ENCODE results near the gene HNRNPA2B1. TPM values are rescaled to one million over a fixed set of nuclear protein-coding genes. Genes with fewer than 3 reads are reported as not detected.
"Not testable (repeated sequence)": the region's sequence is repeated elsewhere in the genome, so short reads cannot be mapped to it uniquely, and the experiment has no call there.

HNRNPA2B1 gene
- total RNA-seq, 1 donor from 2014 or later = 163 TPM

DNA sequence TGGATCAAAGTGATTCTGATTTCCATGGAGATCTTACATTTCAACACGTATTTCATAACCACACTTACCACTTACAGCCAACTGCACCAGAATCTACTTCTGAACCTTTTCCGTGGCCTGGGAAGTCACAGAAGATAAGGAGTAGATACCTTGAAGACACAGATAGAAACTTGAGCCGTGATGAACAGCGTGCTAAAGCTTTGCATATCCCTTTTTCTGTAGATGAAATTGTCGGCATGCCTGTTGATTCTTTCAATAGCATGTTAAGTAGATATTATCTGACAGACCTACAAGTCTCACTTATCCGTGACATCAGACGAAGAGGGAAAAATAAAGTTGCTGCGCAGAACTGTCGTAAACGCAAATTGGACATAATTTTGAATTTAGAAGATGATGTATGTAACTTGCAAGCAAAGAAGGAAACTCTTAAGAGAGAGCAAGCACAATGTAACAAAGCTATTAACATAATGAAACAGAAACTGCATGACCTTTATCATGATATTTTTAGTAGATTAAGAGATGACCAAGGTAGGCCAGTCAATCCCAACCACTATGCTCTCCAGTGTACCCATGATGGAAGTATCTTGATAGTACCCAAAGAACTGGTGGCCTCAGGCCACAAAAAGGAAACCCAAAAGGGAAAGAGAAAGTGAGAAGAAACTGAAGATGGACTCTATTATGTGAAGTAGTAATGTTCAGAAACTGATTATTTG lies 15.3 kb downstream of the HNRNPA2B1 start:
- DNase-seq (ENCODE audit: low read depth, low spot score) = no peak

GRCh38 chr7:26184281-26185101 lies 16.1 kb downstream of the HNRNPA2B1 start:
- not testable (repeated sequence) for DNase-seq (ENCODE audit: low read depth, low spot score)

DNA sequence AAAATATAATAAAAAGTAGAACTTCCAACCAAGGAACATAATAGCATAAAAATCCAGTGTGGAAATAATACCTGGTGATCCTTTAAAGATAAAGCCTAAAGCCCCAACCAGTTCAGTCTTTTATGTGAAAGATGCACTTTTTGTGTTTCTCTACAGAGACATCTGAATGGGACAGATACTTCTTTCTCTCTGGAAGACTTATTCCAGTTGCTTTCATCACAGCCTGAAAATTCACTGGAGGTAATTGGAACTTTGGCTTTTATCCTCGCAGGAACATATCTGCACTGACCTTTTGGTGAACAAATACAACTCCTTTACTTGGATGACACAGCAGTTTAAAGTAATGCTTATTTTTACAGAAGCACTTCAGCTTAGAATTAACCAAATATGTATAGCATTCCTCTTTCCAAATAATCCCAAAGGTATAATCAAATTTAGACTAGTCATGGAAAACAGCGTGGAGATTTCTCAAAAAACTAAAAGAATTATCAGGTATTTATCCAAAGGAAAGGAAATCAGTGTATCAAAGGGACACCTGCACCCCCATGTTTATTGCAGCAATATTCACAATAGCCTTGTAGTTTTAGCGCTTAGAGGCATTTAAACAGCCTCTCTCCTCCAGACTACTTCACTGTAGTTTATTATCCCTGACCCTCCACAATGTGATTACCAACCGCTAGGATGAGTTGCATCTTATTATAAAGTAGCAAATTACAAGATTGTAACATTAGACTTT lies 16.8 kb downstream of the HNRNPA2B1 start:
- DNase-seq (ENCODE audit: low read depth, low spot score) = no peak

GRCh38 chr7:26182706-26183105 lies 17.8 kb downstream of the HNRNPA2B1 start:
- no peak for DNase-seq (ENCODE audit: low read depth, low spot score)

DNA sequence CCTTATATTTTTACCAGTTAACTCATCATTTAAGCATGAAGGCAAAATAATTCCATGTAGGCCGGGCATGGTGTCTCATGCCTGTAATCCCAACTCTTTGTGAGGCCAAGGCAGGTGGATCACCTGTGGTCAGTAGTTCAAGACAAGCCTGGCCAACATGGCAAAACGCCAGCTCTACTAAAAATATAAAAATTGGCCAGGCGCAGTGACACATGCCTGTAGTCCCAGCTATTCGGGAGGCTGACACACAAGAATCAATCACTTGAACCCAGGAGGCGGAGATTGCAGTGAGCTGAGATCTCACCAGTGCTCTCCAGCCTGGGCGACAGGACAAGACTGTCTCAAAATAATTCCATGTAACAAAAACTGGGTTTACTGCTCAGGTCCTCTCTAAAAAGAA lies 18.3 kb downstream of the HNRNPA2B1 start:
- DNase-seq (ENCODE audit: low read depth, low spot score) = no peak

DNA sequence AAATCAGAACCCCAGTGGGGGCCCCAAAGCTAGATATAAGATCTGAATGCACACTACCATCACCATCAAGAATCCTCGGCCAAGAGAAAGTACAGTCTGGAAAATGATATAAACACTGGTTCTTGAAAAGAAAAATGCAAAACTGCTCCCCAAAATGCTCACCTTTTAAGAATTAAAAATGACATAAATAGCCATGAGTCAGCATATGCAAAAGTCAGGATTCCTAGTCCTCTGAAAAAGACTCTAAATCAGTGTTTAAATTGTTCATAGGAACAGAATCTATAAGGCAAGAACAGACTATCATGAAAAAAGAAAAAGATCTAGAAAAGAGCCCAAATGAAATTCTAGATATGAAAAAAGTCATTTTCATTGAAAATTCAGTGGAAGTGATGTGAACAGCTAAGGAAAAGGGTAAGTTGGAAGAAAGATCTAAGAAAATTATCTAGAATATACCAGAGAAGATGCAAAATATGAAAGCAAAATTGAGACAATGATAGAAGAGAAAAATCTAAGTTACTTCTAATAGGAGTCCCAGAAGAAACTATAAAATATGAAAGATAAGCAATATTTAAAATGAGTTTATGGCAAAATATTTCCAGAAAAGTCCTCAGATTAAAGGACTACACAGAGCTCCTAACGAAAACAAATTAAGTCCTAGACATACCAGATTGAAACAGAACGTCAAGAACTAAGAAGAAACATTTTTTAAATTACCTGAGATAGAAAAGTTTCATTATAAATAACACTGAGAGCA lies 18.9 kb downstream of the HNRNPA2B1 start:
- no peak for DNase-seq (ENCODE audit: low read depth, low spot score)

DNA sequence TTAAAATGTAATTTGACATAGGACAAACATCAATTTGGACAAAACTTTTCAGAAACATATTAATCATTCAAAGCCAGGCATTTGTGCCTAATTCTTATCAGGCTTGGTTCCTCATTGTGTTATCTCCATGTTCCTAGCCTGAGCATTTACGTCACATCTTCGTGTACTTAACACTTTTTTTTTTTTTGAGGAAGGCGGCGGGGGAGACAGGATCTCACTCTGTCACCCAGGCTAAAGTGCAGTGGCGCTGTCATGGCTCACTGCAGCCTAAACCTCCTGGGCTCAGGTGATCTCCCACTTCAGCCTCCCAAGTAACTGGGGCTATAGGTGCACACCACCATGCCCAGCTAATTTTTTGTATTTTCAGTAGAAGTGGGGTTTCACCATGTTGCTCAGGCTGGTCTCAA lies 19.8 kb downstream of the HNRNPA2B1 start:
- DNase-seq (ENCODE audit: low read depth, low spot score) = no peak

GRCh38 chr7:26179826-26180497 lies 20.6 kb downstream of the HNRNPA2B1 start:
- no peak for DNase-seq (ENCODE audit: low read depth, low spot score)

DNA sequence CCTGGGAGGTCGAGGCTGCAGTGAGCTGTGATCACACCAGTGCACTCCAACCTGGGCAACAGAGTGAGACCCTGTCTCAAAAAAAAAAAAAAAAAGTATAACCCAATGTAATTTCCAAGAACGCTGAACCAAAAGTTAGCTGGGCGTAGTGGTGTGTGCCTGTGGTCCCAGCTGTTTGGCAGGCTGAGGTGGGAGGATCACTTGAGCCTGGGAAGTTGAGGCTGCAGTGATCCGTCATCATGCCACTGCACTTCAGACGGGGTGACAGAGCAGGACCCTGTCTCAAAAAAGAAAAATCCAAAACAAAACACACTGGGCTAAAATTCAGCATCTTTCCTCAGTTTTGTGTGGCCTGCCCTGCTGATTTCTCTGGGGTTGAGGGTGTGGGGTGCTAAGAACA lies 21.1 kb downstream of the HNRNPA2B1 start:
- DNase-seq (ENCODE audit: low read depth, low spot score) = no peak

DNA sequence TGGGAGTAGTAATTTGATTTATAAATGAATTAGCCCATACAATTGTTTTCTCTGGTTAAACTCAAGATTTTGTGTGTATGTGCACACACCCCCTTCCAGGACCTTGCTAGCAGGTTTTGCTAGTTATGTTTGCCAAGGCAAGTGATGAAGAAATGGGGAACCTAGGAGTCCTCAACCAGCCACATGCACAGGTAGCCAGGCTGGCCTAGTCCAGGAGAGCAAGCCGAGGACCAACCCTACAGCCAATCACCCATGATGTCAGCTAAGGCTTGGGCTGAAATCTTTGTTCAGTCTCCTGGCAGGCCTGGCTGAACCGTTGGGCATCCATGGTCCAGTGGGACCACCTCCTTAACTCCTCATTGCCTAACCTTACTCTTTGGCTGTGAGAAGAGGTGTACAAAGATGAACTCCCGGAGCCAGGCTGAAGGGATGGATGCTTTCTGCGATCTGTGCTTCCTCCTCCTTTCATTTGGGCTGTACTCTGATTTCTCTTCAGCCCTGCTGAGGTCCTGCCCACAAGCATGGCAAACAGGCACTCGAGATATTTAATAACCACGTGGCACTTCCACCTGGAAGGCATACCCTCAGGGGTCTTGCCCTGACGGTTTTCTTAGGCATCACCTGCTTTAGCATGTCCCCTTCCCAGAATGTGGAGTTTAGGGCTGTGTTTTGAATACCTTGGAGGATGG lies 22.1 kb downstream of the HNRNPA2B1 start:
- no peak for DNase-seq (ENCODE audit: low read depth, low spot score)

DNA sequence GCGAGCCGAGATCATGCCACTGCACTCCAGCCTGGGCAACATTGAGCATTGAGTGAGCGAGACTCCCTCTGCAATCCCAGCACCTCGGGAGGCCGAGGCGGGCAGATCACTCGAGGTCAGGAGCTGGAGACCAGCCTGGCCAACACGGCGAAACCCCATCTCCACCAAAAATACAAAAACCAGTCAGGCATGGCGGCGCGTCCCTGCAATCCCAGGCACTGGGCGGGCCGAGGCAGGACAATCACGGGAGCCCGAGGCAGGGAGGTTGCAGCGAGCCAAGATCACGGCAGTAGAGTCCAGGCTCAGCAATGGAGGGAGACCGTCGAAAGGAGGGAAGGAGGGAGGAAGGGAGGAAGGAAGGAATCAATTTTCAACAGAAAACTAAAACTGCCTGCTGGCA lies 23.3 kb downstream of the HNRNPA2B1 start:
- not testable (repeated sequence) for DNase-seq (ENCODE audit: low read depth, low spot score)

DNA sequence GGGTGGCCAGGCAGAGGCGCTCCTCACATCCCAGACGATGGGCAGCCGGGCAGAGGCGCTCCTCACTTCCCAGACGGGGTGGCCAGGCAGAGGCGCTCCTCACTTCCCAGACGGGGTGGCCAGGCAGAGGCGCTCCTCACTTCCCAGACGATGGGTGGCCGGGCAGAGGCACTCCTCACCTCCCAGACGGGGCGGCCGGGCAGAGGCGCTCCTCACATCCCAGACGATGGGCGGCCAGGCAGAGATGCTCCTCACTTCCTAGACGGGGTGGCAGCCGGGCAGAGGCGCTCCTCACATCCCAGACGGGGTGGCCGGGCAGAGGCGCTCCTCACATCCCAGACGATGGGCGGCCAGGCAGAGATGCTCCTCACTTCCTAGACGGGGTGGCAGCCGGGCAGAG lies 23.9 kb downstream of the HNRNPA2B1 start:
- DNase-seq (ENCODE audit: low read depth, low spot score) = not testable (repeated sequence)

DNA sequence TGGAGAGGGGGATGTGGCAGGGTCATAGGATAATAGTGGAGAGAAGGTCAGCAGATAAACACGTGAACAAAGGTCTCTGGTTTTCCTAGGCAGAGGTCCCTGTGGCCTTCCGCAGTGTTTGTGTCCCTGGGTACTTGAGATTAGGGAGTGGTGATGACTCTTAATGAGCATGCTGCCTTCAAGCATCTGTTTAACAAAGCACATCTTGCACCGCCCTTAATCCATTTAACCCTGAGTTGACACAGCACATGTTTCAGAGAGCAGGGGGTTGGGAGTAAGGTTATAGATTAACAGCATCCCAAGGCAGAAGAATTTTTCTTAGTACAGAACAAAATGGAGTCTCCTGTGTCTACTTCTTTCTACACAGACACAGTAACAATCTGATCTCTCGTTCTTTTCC lies 24.6 kb downstream of the HNRNPA2B1 start:
- DNase-seq (ENCODE audit: low read depth, low spot score) = not testable (repeated sequence)

DNA sequence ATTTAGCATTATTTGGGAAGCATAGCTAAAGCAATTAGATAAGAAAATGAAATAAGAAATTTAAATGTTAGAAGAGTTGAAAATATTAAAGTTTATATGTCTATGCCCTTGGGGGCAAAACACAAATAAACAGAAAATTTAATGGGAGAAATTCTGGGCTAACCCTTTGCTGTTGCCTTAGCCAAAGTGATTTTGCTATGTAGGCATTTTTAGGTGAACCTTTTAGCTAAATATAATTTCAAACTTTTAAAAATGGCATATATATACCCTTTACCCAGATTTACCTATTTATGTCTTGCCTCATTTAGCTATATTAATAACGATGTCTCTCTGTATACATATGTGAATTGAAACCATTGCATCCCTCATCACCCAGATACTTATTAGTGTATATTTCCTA lies 28.5 kb downstream of the HNRNPA2B1 start:
- DNase-seq (ENCODE audit: low read depth, low spot score) = no peak

- no peak for DNase-seq (ENCODE audit: low read depth, low spot score)
Observed at GRCh38 chr7:26171601-26172000, 28.9 kb downstream of the HNRNPA2B1 start.

GRCh38 chr7:26170663-26171062 lies 29.9 kb downstream of the HNRNPA2B1 start:
- no peak for DNase-seq (ENCODE audit: low read depth, low spot score)

- DNase-seq (ENCODE audit: low read depth, low spot score) = no peak
Observed at GRCh38 chr7:26169271-26169670, 31.3 kb downstream of the HNRNPA2B1 start.

GRCh38 chr7:26168458-26169023 lies 32.0 kb downstream of the HNRNPA2B1 start:
- DNase-seq (ENCODE audit: low read depth, low spot score) = no peak

- no peak for DNase-seq (ENCODE audit: low read depth, low spot score)
Observed at GRCh38 chr7:26167303-26167934, 33.1 kb downstream of the HNRNPA2B1 start.

Data from pulmonary artery endothelial cell (primary cell).